Measurements from ENCODE around the gene TRAF6.
"Not testable (repeated sequence)": the region's sequence is repeated elsewhere in the genome, so short reads cannot be mapped to it uniquely, and the experiment has no call there.

TRAF6 gene

DNA sequence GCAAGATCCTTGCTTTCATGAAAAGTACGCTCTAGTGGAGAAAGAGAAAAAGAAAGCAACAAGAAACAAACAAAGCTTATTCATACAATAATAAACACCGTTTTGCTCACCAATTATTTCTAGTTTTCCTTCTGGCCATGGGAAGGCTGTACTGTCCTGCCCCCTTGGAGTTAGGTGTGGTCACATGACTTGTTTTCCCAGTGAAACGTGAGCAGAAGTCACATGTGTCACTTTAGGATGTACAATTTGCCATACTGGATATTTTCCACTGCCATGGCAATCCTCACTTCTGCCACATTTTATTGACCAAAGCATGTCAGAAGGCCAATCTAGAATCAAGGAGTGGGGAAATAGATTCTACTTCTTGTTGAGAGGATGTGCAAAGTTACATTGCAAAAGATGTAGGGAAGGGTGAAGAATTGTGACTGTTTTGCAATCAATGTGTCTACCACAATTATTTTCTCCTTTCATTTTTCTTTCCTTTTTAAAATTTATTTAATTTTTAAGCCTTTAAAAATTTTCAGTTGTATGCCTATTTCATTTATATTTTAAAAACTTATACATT is 24.3 kb upstream of the TRAF6 start:
- no peak for TF ChIP-seq CTCF (conservative IDR thresholded peaks at IDR 0.05; ENCODE audit: control insufficient read depth, insufficient read depth, low read depth, low read length)
- DNase-seq (ENCODE audit: low read depth) = no peak
- no peak overlapping the region for H3K4me3 ChIP-seq (ENCODE audit: control insufficient read depth, low read depth, low read length)

DNA sequence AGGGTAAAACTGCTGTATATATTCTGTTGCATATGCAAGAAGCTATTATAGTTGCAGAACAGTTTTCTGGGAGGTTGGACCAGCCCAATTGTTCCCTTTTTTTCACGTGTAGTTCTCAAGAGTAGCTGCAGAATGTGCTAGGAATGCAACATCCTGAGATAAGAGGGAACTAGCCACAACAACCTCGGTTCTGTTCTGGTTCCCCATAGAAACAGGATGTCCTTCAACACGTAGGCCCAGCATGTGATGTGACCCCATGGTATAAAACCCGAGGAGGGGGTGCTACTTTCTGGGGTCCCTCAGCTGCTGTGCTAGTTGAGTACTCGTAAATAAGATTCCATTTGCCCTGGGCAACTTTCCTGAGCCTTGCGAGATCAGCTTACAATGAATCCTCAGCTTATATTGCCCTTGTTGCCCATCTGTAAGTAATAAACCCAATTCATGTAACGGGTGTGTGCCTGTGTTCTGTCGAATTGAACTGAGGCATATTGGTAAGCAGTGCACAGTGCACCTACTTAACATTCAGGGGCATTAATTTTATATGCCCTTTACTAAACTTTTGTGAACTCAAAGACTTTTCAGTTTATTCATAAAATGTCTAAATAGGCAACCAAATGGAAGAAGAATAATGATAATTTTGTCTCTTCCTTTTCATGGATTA is 23.0 kb upstream of the TRAF6 start:
- no peak for DNase-seq (ENCODE audit: low read depth)
- no peak for TF ChIP-seq CTCF (conservative IDR thresholded peaks at IDR 0.05; ENCODE audit: control insufficient read depth, insufficient read depth, low read depth, low read length)
- no peak overlapping the region for H3K4me3 ChIP-seq (ENCODE audit: control insufficient read depth, low read depth, low read length)

GRCh38 chr11:36530840-36531239 is 20.8 kb upstream of the TRAF6 start:
- DNase-seq (ENCODE audit: low read depth) = no peak
- no peak overlapping the region for H3K4me3 ChIP-seq (ENCODE audit: control insufficient read depth, low read depth, low read length)
- no peak for TF ChIP-seq CTCF (conservative IDR thresholded peaks at IDR 0.05; ENCODE audit: control insufficient read depth, insufficient read depth, low read depth, low read length)

- DNase-seq (ENCODE audit: low read depth) = peak; percentile 40
- TF ChIP-seq CTCF (conservative IDR thresholded peaks at IDR 0.05; ENCODE audit: control insufficient read depth, insufficient read depth, low read depth, low read length) = no peak
- no peak overlapping the region for H3K4me3 ChIP-seq (ENCODE audit: control insufficient read depth, low read depth, low read length)
These were observed 3.9 kb upstream of the TRAF6 start for GRCh38 chr11:36513965-36514364.

GRCh38 chr11:36512016-36512415 is 1.9 kb upstream of the TRAF6 start:
- H3K4me3 ChIP-seq (ENCODE audit: control insufficient read depth, low read depth, low read length) = no peak overlapping the region
- no peak for DNase-seq (ENCODE audit: low read depth)
- no peak for TF ChIP-seq CTCF (conservative IDR thresholded peaks at IDR 0.05; ENCODE audit: control insufficient read depth, insufficient read depth, low read depth, low read length)

DNA sequence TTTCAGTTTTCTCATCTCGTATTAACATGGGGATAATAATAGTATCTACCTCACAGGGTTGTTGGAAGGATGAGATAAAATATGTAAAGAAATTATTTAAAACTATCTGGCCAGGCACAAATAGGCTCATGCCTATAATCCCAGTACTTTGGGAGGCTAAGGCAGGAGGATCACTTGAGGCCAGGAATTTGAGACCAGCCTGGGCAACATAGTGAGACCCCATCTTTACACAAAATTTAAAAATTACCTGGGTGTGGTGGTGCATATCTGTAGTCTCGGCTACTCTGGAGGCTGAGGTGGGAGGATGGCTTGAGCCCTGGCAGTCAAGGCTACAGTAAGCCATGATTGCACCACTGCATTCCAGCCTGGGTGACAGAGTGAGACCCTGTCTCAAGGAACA is 990 bp upstream of the TRAF6 start:
- DNase-seq (ENCODE audit: low read depth); H3K4me3 ChIP-seq (ENCODE audit: control insufficient read depth, low read depth, low read length): not testable (repeated sequence)

DNA sequence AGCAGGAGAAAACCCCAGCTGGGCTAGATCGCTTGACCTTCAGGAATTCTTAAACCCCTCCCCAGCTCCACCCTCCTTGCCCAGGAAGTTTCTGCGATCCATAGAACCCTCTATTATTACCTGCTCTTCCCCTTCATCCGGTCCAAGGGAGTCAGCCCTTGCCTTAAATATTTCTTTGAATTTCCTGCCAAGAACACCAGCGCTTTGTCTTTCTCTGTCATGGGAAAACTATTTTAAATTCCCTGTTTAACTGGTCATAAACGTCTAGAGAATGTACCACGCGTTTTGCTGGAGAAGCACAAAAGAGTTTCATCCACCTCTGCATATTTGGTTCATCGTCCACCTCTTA is 496 bp upstream of the TRAF6 start:
- H3K4me3 ChIP-seq (ENCODE audit: control insufficient read depth, low read depth, low read length) = peak overlapping the region; percentile 97
- peak; percentile 22 for DNase-seq (ENCODE audit: low read depth)
- no peak for TF ChIP-seq CTCF (conservative IDR thresholded peaks at IDR 0.05; ENCODE audit: control insufficient read depth, insufficient read depth, low read depth, low read length)
